Omental fat pad (tissue), 4 donors: ENCODE measurements around the gene EDAR. TPM values are rescaled to one million over a fixed set of nuclear protein-coding genes. Genes with fewer than 3 reads are reported as not detected.

Experiments
- ATAC-seq: fragments of 150-250 bp; one replicate; pipeline ENCODE4 v1.9.1; 2016; ENCODE audit warnings: mild to moderate bottlenecking, moderate library complexity; ENCODE audit not compliant: low FRiP score
- DNase-seq: peaks from one replicate; pipeline ENCODE4 v3.0.0-alpha.2; 2019; ENCODE audit warnings: low spot score
- total RNA-seq, 4 donors: library from RNA; depleted of rRNA; stranded (reverse); fragments of >200 nt; gene quantifications; one replicate each; pipeline ENCODE4 v1.1.0, GENCODE V29; 2016
- TF ChIP-seq, protein P1 (sequence below), 3 donors: fragments of 450-650 bp; IDR thresholded peaks; one replicate each; pipeline ENCODE4 v1.5.1; 2016 to 2017; ENCODE audit warnings: antibody characterized with exemption in 3 of 3, mild to moderate bottlenecking in 3 of 3, moderate library complexity in 2 of 3

The EDAR gene
- total RNA-seq, 4 donors from 2014 or later = not detected

DNA sequence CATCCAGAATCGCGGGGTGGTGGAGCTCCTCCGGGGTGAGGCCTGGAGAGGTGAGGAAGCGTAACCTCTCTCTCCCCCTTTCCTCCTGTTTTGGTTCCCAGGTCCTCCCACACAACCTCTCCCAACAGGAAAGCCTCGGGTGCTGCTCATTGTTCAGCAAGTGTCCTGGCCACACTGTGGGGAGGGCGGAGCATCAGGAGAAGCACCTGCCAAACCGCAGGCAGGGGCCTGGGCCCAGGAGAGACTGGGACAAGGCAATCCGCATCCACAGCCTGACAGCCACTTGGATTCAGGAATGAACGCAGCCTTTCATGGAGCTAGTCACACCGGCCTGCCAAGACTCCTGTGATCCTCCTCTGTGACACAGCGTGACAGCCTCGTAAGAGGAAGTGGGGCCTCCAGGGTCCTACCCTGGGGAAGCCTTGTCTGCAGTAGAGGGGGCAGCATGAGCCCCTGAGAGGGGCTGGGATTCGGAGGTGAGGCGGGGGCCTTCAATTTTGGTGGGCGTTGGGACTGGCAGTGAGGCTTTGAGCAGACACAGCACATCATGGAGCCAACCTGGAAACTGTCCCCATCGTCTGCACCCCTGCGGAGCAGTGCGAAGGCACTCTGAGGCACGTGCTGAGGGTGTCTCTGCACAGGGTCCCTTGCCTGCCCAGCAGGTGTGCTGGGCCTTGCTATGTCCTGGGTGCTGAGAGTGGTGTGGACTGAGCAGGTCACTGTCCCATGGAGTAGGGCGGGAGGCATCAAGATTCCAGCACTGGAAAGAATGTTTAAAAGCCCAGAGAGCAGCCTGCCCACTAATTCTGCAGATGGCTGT lies 62.2 kb downstream of the EDAR start:
- TF ChIP-seq, protein P1, sequence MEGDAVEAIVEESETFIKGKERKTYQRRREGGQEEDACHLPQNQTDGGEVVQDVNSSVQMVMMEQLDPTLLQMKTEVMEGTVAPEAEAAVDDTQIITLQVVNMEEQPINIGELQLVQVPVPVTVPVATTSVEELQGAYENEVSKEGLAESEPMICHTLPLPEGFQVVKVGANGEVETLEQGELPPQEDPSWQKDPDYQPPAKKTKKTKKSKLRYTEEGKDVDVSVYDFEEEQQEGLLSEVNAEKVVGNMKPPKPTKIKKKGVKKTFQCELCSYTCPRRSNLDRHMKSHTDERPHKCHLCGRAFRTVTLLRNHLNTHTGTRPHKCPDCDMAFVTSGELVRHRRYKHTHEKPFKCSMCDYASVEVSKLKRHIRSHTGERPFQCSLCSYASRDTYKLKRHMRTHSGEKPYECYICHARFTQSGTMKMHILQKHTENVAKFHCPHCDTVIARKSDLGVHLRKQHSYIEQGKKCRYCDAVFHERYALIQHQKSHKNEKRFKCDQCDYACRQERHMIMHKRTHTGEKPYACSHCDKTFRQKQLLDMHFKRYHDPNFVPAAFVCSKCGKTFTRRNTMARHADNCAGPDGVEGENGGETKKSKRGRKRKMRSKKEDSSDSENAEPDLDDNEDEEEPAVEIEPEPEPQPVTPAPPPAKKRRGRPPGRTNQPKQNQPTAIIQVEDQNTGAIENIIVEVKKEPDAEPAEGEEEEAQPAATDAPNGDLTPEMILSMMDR (IDR thresholded peaks at IDR 0.05) = no peak
- DNase-seq = no peak
- ATAC-seq = no peak

DNA sequence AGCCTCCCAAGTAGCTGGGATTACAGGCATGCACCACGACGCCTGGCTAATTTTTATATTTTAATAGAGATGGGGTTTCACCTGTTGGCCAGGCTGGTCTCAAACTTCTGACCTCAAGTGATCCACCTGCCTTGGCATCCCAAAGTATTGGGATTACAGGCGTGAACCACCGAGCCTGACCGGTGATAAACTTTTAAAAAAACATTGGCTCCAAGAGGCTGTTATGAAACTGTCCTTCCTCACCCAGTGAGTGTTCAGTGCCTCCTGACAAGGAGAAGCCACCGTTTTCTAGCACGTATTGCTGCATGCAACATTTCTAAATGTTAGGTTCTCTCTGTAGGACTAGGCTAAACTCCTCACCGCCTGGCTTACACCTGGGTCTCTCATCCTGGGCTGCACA lies 63.3 kb downstream of the EDAR start:
- no peak for ATAC-seq

GRCh38 chr2:108925286-108925685 lies 63.7 kb downstream of the EDAR start:
- TF ChIP-seq, protein P1 (IDR thresholded peaks at IDR 0.05) = no peak
- DNase-seq = no peak
- no peak for ATAC-seq

More for the DNA sequence above, 63.3 kb downstream of the EDAR start:
- TF ChIP-seq, protein P1 (IDR thresholded peaks at IDR 0.05) = no peak
- DNase-seq = no peak

- TF ChIP-seq, protein P1 (IDR thresholded peaks at IDR 0.05) = no peak
- DNase-seq (no peak), ATAC-seq (no peak)
Measured at GRCh38 chr2:108924580-108925251, 64.3 kb downstream of the EDAR start.

DNA sequence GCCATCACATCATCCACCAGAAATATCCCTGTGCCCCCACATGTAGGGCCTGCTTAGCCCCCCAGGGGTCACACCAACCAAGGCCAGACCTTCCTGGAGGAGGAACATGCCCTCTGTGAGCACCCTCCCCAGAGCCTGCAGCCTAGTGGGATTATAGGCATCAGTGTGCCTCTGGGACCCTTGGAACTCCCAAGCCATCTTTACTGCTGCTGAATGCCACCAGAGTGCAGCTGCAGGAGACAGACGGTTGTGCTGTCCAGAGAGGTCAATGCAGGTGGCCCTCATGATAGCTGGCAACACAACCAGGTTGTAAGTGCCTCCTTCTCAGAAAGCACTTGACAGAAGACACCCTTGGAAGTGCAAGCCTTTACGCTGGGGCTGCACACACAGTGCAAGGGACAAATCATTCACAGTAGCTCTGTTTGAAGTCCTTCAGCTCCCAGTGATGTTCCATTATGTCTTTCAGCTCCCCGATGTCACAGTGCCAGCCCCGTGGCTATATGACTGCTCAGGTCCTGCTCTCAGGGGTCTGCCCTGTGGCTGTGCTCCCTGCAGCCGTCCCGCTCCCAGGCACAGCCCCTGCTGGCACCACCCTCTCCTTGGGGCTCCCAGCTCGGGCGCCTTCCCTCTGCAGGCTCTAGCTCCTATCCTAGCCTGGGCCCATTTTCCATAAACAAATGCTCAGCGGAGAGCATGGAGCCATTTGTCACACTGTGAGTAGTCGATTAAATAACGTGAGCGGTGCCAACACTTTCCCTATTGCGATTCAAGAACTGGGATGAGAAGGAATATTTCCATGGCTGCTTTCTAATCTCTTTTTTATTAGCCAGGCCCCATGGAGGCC lies 65.1 kb downstream of the EDAR start:
- DNase-seq (no peak), ATAC-seq (no peak)
- TF ChIP-seq, protein P1 (IDR thresholded peaks at IDR 0.05) = no peak

GRCh38 chr2:108923019-108923700 lies 65.9 kb downstream of the EDAR start:
- DNase-seq (no peak), ATAC-seq (no peak)
- TF ChIP-seq, protein P1 (IDR thresholded peaks at IDR 0.05) = no peak
